OCI-LY3 (cell line): ENCODE measurements around the gene TCERG1L.

ENCODE experiments used
- CTCF ChIP-seq: fragments of 200-600, 300-600 bp; sonication (generic); IDR thresholded peaks from 2 replicates; pipeline ENCODE4 v1.5.1; 2014; ENCODE audit warnings: antibody characterized with exemption, low read length, low read depth
- EZH2phosphoT487 ChIP-seq: fragments of 200-600 bp; shearing (Covaris generic); IDR thresholded peaks from 2 replicates; pipeline ENCODE4 v1.6.1; 2018; ENCODE audit warnings: antibody characterized with exemption, mixed run types, low read depth

DNA sequence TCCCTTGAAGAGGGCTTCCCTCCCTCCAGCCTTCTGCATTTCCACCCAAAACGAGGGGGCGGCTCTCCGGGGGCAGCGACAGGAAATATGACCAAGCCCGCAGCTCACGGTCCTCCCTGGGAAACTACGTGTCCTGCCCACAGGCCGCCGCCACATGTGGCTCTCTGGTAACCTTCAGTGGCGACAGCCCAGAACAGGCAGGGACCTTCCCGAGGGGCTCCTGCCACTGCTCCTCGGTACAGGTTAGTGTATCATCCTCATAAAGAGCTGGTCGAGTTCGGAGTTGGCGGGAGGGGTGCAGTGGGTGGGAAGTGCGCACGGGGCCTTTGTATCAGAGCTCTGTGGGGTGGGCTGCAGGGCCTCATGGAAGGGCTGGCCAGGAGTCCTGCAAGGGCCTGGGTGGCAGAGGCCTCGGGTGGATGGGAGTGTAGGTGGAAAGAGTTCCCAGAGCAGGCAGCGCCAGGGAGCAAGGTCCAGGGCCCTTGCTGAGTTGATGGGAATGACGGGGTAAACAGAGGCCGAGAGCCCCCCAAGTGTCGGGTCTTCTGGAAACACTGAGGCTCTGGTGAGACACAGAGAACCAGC is 66.0 kb downstream of the TCERG1L start:
- TF ChIP-seq CTCF = no peak
- no peak for TF ChIP-seq EZH2phosphoT487
